Ovary (tissue), 9 donors: ENCODE data around the gene MOB3A. TPM values are rescaled to one million over a fixed set of nuclear protein-coding genes. Genes with fewer than 3 reads are reported as not detected.

Experiments
- DNase-seq, 5 donors: peaks; one replicate each; pipeline ENCODE4 v3.0.0-alpha.2; 2019 to 2020
- H3K27ac ChIP-seq, 2 donors: fragments of 200-600 bp; one replicate each; pipeline versions ENCODE4 v1.5.1 to v1.8.0; 2019 to 2022
- H3K27me3 ChIP-seq: fragments of 200-600 bp; one replicate; pipeline ENCODE4 v1.8.0; 2022
- H3K36me3 ChIP-seq: fragments of 200-600 bp; sonication (generic); one replicate; pipeline ENCODE4 v1.5.1; 2019
- H3K4me1 ChIP-seq: one replicate; pipeline ENCODE4 v1.8.1; 2013; ENCODE audit warnings: mild to moderate bottlenecking, moderate library complexity; ENCODE audit not compliant: insufficient read depth
- H3K4me3 ChIP-seq: fragments of 200-600 bp; sonication (generic); one replicate; pipeline ENCODE4 v1.5.1; 2017
- H3K9me3 ChIP-seq, 2 donors: fragments of 200-600 bp in 1 of 2; sonication (generic) in 1 of 2; one replicate each; pipeline versions ENCODE4 v1.5.1 to v1.8.1; 2013 to 2019; ENCODE audit warnings: mild to moderate bottlenecking in 1 of 2, moderate library complexity in 1 of 2
- CTCF ChIP-seq, 3 donors: fragments of 450-650 bp in 2 of 3; fragments of 200-600 bp in 1 of 3; IDR thresholded peaks; one replicate each; pipeline versions ENCODE4 v1.5.1 to v1.8.0; 2016 to 2022; ENCODE audit warnings: antibody characterized with exemption in 3 of 3, mild to moderate bottlenecking in 1 of 3
- EP300 ChIP-seq: sonication (generic); formaldehyde crosslinking; IDR thresholded peaks from one replicate; pipeline ENCODE4 v1.6.1; 2017; ENCODE audit warnings: antibody characterized with exemption
- POLR2A ChIP-seq: fragments of 450-650 bp; IDR thresholded peaks from one replicate; pipeline ENCODE4 v1.6.1; 2017; ENCODE audit warnings: antibody characterized with exemption, mild to moderate bottlenecking, moderate library complexity
- WGBS, 3 donors: extraction: QIAGEN DNeasy Blood & Tissue Kit in 1 of 3; methylation state at CpG; one replicate each; pipeline versions ENCODE4 v1.1.5 to v1.1.7; 2013 to 2017; 5-methylcytosine and 5-hydroxymethylcytosine counted together
- intact Hi-C, 4 donors: fragments of 100-400 bp; cut with DNase I; formaldehyde crosslinking; loops; one replicate each; pipeline versions ENCODE4 v1.11.0 to v1.15.1; 2022 to 2023
- polyA plus RNA-seq, 2 donors: library from polyadenylated mRNA; stranded (reverse); fragments of 200-250 nt in 1 of 2; fragments of 350-450 nt in 1 of 2; fragmentation: Illumina TruSeq in 1 of 2; extraction: RNeasy Lipid Tissue Mini Kit (QIAGEN cat#74804) in 1 of 2; gene quantifications; one replicate each; pipeline ENCODE4 v1.2.3, GENCODE V29; 2013 to 2014
- total RNA-seq, 7 donors: library from RNA; depleted of rRNA in 2 of 7; stranded (reverse); fragments of >200 nt in 2 of 7; fragmentation: NEBNext Ultra II Directional in 3 of 7; extraction: Animal tissue kit (Norgen Biotek cat#: 25700) in 3 of 7; gene quantifications; one replicate each; pipeline versions ENCODE4 v1.1.0 to v1.2.4, GENCODE V29; 2016 to 2023
- donor health status: DM: no; HTN: no; CAD: no; lungs with moderate emphysema.
- donor health status: DM: no; HTN: no; CAD: no.
- donor health status: Bipolar disorder and iron deficiency.
- donor health status: DM: yes; HTN: yes; CAD: no.
- donor health status: DM: no; HTN: no; CAD: no.
- donor health status: DM: yes; HTN: yes; CAD: no.

MOB3A gene
- total and polyA plus RNA-seq, 9 donors = 16.6 to 61.5 (median 44.1) TPM

- no peak for TF ChIP-seq EP300
- TF ChIP-seq POLR2A = no peak
- no peak for TF ChIP-seq CTCF (IDR thresholded peaks at IDR 0.05)
- intact Hi-C loops = no loop called here
- 92 to 94% (median 92%) methylated on average over 24 of the region's 24 CpGs for WGBS, 3 donors
- H3K27me3 ChIP-seq = no peaks in the 10 kb centered on the region
- no peak for DNase-seq
- H3K36me3 ChIP-seq = no peaks in the 10 kb centered on the region
- no peaks in the 10 kb centered on the region for H3K9me3 ChIP-seq
- H3K4me1 ChIP-seq = no peaks in the 10 kb centered on the region
- no peak overlapping the region for H3K4me3 ChIP-seq
- no peak overlapping the region for H3K27ac ChIP-seq
Observed at GRCh38 chr19:2126879-2127518, 30.9 kb upstream of the MOB3A start.

- H3K27me3 ChIP-seq = no peaks in the 10 kb centered on the region
- H3K4me3 ChIP-seq = no peak overlapping the region
- no peak for DNase-seq
- no peaks in the 10 kb centered on the region for H3K4me1 ChIP-seq
- H3K36me3 ChIP-seq = no peaks in the 10 kb centered on the region
- no peak for TF ChIP-seq POLR2A
- TF ChIP-seq EP300 = no peak
- TF ChIP-seq CTCF (IDR thresholded peaks at IDR 0.05) = no peak
- no peak overlapping the region for H3K27ac ChIP-seq
- 67 to 84% (median 69%) methylated on average over 19 to 25 of the region's 25 CpGs for WGBS, 3 donors
- intact Hi-C loops = no loop called here
- no peaks in the 10 kb centered on the region for H3K9me3 ChIP-seq
Observed at GRCh38 chr19:2123682-2124387, 27.7 kb upstream of the MOB3A start.

- 91 to 93% (median 91%) methylated on average over 10 of the region's 10 CpGs for WGBS, 3 donors
- Histone ChIP-seq H3K27me3 (no peaks in the 10 kb centered on the region), H3K4me1 (no peaks in the 10 kb centered on the region), H3K27ac (no peak overlapping the region), H3K36me3 (no peaks in the 10 kb centered on the region), H3K9me3 (no peaks in the 10 kb centered on the region), H3K4me3 (no peak overlapping the region)
- DNase-seq = no peak
- TF ChIP-seq CTCF (IDR thresholded peaks at IDR 0.05) = no peak
- no peak for TF ChIP-seq POLR2A
- TF ChIP-seq EP300 = no peak
- intact Hi-C loops = no loop called here
Observed at GRCh38 chr19:2122982-2123381, 26.9 kb upstream of the MOB3A start.

- H3K36me3 ChIP-seq = no peaks in the 10 kb centered on the region
- DNase-seq = no peak
- intact Hi-C loops = no loop called here
- no peak overlapping the region for H3K27ac ChIP-seq
- TF ChIP-seq EP300 (no peak), POLR2A (no peak), CTCF (IDR thresholded peaks at IDR 0.05) (no peak)
- H3K9me3 ChIP-seq = no peaks in the 10 kb centered on the region
- WGBS, 3 donors = 82 to 86% (median 85%) methylated on average over 15 of the region's 15 CpGs
- no peaks in the 10 kb centered on the region for H3K27me3 ChIP-seq
- H3K4me3 ChIP-seq = no peak overlapping the region
- no peaks in the 10 kb centered on the region for H3K4me1 ChIP-seq
Observed at GRCh38 chr19:2122251-2122650, 26.1 kb upstream of the MOB3A start.
